ENCODE results near the gene IRX4.

The IRX4 gene

GRCh38 chr5:1882337-1883119 lies at the start of gene IRX4:
Gene IRX4, minus strand, starts transcription at chr5:1882925. Its CDS starts 278 bp downstream, at chr5:1882647.
- DNase-seq: no peak

GRCh38 chr5:1931604-1932231 lies 49.0 kb upstream of the IRX4 start:
- no peak for DNase-seq

DNA sequence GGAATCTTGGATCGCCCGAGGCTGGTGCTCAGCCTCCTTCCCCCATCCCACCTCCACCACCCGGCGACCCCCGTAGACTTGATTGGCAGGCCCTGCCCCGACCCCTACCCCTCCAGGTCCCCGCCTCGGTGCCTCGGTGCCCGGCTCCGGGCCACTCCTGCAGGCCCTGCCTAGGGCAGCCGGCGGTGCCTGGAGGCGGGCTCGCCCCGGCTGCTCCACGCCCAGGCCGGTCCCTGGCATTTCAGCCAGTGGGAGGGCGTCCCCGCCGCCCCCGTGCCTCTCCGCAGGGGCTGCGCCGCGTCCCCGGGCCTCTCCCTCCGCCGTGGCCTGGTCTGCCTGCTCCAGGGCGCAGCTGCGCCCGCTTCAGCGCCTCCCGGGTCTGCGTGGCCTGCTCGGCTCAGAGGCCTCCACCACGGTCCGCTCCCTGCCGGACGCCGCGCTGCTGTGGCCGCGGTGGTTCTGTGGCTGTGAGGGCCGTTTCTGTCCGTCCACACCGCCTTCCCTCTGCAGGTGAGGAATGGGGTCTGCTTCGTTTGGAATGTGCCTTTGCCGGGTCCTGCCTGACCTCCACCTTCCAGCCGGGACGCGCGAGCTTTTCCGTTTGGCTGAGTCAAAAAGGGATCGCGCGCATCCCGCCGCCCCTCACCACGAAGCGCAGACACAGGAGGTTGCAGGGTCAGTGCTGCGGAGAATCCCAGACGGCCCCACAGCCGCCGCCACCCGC lies 48.3 kb upstream of the IRX4 start:
- no peak for DNase-seq

GRCh38 chr5:1930501-1930879 lies 47.8 kb upstream of the IRX4 start:
- no peak for DNase-seq

- no peak for DNase-seq
Observed at GRCh38 chr5:1929108-1929991, 46.6 kb upstream of the IRX4 start.

- no peak for DNase-seq
Observed at GRCh38 chr5:1926471-1927341, 44.0 kb upstream of the IRX4 start.

DNA sequence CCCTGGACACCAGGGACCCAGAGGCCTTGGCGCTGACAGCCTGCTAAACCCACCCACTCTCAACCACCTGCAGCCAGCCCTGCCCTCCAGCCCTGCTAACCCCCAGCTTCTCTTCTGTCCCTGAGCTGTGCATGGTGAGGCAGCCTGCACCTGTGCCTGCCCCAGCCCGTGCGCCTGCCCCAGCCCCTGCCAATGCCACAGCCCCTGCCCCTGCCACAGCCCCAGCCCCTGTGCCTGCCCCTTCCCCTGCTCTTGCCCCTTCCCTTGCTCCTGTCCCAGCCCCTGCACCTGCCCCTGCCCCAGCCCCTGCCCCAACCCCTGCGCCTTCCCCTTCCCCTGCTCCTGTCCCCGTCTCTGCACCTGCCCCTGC lies 43.3 kb upstream of the IRX4 start:
- no peak for DNase-seq

DNA sequence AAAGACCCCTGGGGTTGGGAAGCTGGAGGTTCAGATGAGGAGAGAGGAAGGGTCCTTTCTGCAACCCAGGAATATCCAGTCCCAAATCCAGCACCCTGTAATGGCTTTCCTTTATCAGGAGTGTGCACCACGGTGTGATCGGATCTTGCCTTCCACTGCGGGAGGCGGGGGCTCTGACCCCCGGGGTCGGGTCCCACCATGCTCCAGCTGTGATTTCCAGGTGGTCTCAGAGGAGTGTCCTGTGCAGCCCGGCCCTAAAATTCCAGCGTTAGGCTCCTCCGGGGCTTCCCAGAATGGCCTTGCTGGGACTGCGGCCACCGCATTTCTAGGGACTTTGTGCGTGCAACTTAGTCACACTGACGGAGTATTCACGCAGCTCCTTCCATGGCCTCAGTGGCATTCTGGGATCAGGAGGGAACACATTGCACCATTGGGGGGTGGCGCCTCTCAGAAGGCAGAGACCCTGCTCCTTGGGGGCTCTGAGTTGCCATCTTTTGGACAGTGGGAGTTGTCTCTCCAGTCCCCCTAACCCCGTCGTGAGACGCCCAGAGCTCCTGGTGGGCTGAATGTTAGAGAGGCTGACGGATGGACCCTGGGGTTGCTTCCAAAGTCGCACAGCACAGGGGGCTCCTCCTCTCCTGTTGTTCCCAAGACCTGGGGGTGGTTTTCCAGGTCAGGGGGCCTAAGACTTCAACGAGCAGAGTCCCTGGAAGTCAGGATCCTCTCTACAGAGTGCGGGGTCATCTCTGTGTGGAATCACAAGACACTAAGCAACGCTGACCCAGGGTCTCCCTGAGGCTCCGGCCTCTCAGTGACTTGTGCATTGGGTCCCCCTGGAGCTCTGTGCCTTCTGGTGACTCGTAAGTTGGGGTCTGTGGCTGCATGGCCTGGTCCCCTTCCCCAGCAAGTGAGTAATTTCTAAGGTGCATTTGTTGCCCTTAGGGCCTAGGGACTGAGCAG lies 42.7 kb upstream of the IRX4 start:
- no peak for DNase-seq

DNA sequence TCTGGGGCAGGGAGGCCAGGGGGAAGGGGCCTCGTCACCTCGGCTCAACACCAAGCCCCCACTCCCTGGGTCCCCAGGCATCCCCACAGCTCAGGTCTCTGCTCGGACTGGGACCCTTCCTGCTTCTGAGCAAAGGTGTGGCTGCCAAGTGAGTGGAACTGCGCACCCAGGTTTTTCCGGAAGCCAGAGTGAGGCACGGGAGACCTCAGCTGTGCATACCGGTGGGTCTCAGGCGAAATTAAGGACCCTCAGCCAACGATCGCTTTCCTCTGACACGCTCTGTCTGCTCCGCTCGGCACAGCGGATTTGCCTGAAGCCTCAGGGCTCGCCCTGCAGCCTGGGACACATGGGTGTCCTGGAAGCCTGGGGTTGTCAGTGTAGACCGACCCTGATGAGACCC lies 41.0 kb upstream of the IRX4 start:
- no peak for DNase-seq

- DNase-seq: no peak
Observed at GRCh38 chr5:1923341-1923740, 40.6 kb upstream of the IRX4 start.

- DNase-seq: no peak
Observed at GRCh38 chr5:1921711-1922110, 39.0 kb upstream of the IRX4 start.

DNA sequence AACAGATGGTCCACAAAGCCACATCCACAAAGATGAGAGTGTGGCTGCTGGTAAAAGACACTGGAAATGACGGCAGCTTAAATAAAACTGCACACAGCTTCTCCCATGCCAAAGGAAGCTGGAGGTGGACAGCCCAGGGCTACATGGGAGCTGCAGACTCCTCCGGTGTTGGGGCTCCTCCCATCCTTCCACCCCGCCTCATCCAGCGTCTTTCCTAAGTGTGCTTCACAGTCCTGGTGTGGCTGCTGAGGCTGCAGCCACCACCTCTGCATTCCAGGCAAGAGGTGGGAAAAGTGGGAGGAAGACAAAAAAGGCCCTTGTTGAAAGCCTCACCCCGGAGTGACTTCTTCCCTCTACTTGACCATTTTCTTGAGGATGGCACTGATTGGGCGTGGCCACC lies 37.0 kb upstream of the IRX4 start:
- DNase-seq: no peak

DNA sequence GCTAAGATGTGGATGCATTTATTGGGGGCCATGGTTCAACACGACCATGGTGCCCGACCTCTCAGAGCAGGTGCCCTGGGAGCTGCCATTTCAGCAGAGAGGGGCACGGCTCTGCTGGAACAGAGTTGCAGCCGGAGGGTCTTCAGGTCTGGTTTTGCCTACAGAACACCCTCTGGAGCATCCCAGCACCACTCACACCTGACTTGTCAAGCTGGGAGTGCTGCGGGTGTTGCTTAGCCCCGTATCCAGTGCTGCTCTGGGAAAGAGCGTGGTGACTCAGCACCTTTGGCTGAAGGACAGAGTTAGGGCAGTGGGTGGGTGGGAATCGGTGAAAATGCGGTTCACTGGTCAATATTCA lies 36.5 kb upstream of the IRX4 start:
- DNase-seq: no peak

GRCh38 chr5:1918488-1919208 lies 35.9 kb upstream of the IRX4 start:
- DNase-seq: no peak

DNA sequence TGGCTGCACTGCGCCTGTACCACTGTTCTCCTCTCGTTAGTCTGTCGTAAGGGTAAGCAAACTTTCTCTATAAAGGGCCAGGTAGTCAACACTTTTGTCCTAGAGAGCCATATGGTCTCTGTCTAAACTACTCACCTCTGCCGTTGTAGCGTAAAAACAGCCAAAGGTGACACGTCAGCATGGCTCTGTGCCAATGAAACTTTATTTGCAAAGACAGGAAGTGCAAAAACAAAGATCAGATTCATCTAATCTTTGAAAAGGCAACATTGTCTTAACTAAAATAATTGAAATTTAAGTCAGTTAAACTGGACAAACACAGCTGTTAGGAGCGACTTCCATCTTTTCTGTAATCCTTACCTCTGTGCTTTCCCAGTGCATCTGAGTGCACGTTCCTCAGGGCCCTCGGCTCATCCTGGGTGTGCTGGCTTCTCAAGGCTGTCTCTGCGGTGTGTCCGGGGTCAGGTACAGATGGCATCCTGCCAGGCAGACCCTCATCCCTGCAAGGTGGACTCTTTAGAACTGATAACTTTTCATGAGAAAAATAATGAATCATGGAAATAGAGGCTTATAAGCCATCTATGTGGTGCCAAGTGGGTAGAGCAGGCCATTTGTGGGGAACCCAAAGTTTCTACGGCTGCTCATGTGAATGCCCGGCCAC lies 35.2 kb upstream of the IRX4 start:
- DNase-seq: no peak

GRCh38 chr5:1916041-1917001 lies 33.6 kb upstream of the IRX4 start:
- DNase-seq: no peak

DNA sequence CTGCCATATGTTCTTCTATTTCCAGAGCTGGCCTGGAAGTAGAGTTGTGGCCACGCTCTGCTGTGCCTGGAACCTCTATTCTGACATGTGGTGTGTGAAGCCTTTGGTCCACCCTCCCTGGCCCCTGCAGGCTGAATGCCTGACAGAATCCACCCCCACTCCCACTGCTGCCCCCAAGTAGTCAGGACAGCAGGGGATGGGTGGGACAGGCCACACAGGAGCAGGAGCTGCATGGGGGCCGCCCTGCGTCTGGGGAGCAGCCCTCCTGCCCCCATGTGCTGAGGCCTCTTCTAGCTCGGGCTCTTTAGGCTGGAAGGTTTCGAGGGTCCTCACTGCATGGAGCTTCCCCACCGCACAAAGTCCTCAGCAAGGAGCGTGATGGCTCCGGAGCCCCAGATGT lies 32.6 kb upstream of the IRX4 start:
- no peak for DNase-seq

DNA sequence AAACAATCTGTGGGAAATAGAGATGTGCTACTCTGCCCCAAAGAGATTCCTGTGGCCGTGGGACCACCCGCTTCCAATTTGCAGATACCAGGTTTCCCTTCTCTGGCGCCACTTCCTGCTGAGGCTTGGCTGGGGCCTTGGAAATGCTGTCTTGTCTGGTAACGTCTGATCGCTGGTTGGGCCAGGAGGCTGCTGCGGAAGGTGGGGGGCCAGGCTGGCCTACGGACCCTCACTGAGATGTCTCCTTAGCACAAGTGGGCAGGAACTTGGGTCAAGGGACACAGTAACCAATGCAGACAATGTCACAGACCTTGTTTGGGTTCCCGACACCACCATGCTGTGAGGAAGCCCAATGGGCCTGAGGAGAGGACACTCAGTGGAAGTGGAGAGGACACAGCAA lies 31.7 kb upstream of the IRX4 start:
- no peak for DNase-seq

DNA sequence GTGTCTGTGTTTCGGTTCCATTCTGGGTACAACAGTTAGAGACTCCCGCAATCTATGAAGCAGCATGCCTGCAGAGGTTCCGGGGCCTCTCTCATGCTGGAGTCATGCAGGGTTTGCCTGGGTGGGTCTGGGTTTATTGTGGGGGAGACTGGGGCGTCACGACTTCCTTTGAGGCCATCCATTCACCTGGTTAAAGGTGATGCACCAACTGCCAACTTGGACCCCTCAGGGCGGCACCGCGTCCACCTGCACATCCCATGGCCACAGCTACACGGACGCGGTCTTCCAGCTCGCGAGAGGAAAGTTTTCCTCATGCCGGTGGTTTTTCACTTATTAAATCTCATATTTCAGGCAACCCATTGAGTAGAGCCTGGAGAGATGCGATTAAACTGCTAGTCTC lies 30.9 kb upstream of the IRX4 start:
- DNase-seq: no peak

Data from fibroblast of upper back skin (primary cell).